Astrocyte (in vitro differentiated cells and primary cell): Measurements from ENCODE around the gene PPP2R2C. TPM values are rescaled to one million over a fixed set of nuclear protein-coding genes. Genes with fewer than 3 reads are reported as not detected.

ENCODE experiments used
- DNase-seq: peaks from one replicate; pipeline ENCODE4 v3.0.0-alpha.2; 2010; ENCODE audit warnings: low read depth
- FAIRE-seq: peaks from 2 replicates; lab custom pipeline; 2011; peaks lifted over from hg19 to GRCh38; lab: Jason Lieb, UNC
- H2AFZ ChIP-seq: 2 replicates; pipeline ENCODE4 v1.6.0; 2012; ENCODE audit warnings: low read depth, low read length, inconsistent platforms
- H3K27ac ChIP-seq: 2 replicates; pipeline ENCODE4 v1.5.1; 2011; ENCODE audit warnings: low read depth, low read length, inconsistent platforms
- H3K27me3 ChIP-seq: 2 replicates; pipeline ENCODE4 v1.6.0; 2011; ENCODE audit warnings: low read length, inconsistent platforms; ENCODE audit not compliant: insufficient read depth
- H3K36me3 ChIP-seq: 2 replicates; pipeline ENCODE4 v1.5.1; 2011; ENCODE audit warnings: low read length, inconsistent platforms; ENCODE audit not compliant: insufficient read depth
- H3K4me1 ChIP-seq: 2 replicates; pipeline ENCODE4 v1.5.1; 2011; ENCODE audit warnings: low read length, inconsistent platforms; ENCODE audit not compliant: insufficient read depth
- H3K4me2 ChIP-seq: 2 replicates; pipeline ENCODE4 v1.6.0; 2012; ENCODE audit warnings: low read length, inconsistent platforms
- H3K4me3 ChIP-seq: 2 replicates; pipeline ENCODE4 v1.5.1; 2011; ENCODE audit warnings: low read depth, mild to moderate bottlenecking, low read length, inconsistent platforms; ENCODE audit not compliant: insufficient read depth
- H3K79me2 ChIP-seq: 2 replicates; pipeline ENCODE4 v1.6.0; 2012; ENCODE audit warnings: mild to moderate bottlenecking, low read length, inconsistent platforms; ENCODE audit not compliant: insufficient read depth
- H3K9ac ChIP-seq: 2 replicates; pipeline ENCODE4 v1.6.0; 2012; ENCODE audit warnings: mild to moderate bottlenecking, low read length, inconsistent platforms
- H3K9me3 ChIP-seq: 2 replicates; pipeline ENCODE4 v1.5.1; 2012; ENCODE audit warnings: low read depth, mild to moderate bottlenecking, low read length, inconsistent platforms; ENCODE audit not compliant: insufficient read depth
- H4K20me1 ChIP-seq: 2 replicates; pipeline ENCODE4 v1.6.0; 2012; ENCODE audit warnings: low read length, inconsistent platforms; ENCODE audit not compliant: insufficient read depth
- H3K27ac Mint-ChIP-seq: one replicate; pipeline ENCODE4 v1.8.0; 2021; ENCODE audit warnings: mild to moderate bottlenecking, mixed read lengths; ENCODE audit not compliant: unreplicated experiment
- H3K27me3 Mint-ChIP-seq: one replicate; pipeline ENCODE4 v1.8.0; 2021; ENCODE audit warnings: low read depth, mixed read lengths; ENCODE audit not compliant: unreplicated experiment
- H3K36me3 Mint-ChIP-seq: one replicate; pipeline ENCODE4 v1.8.0; 2021; ENCODE audit warnings: low read depth, mixed read lengths; ENCODE audit not compliant: unreplicated experiment
- H3K4me1 Mint-ChIP-seq: one replicate; pipeline ENCODE4 v1.8.0; 2021; ENCODE audit warnings: low read depth, mixed read lengths; ENCODE audit not compliant: unreplicated experiment
- H3K4me3 Mint-ChIP-seq: one replicate; pipeline ENCODE4 v1.8.0; 2021; ENCODE audit warnings: mild to moderate bottlenecking, moderate library complexity, mixed read lengths; ENCODE audit not compliant: unreplicated experiment
- H3K9me3 Mint-ChIP-seq: one replicate; pipeline ENCODE4 v1.8.0; 2021; ENCODE audit warnings: mild to moderate bottlenecking, mixed read lengths; ENCODE audit not compliant: unreplicated experiment
- CTCF ChIP-seq: IDR thresholded peaks from 2 replicates; pipeline ENCODE4 v1.5.1; 2011; ENCODE audit warnings: low read depth, mild to moderate bottlenecking, inconsistent platforms, low read length, moderate library complexity; ENCODE audit not compliant: insufficient read depth
- EZH2 ChIP-seq: IDR thresholded peaks from 2 replicates; pipeline ENCODE4 v1.6.1; 2012; ENCODE audit warnings: mild to moderate bottlenecking, low read length, inconsistent platforms; ENCODE audit not compliant: insufficient read depth
- total RNA-seq: library from RNA; stranded (reverse); gene quantifications from 2 replicates; pipeline ENCODE4 v1.2.1, GENCODE V29; 2021

Gene PPP2R2C
- total RNA-seq, 1 donor from 2014 or later, result 1.1 TPM

- DNase-seq (no peak), FAIRE-seq (no peak)
- Histone ChIP-seq H3K9ac (no peak overlapping the region), H3K36me3 (no peaks in the 10 kb centered on the region), H3K4me2 (no peak overlapping the region), H3K27me3 (no peaks in the 10 kb centered on the region), H2AFZ (no peak overlapping the region), H3K4me1 (peaks cover 16% of the 10 kb centered on the region), H4K20me1 (no peaks in the 10 kb centered on the region), H3K79me2 (no peaks in the 10 kb centered on the region), H3K9me3 (no peaks in the 10 kb centered on the region), H3K4me3 (no peak overlapping the region), H3K27ac (no peak overlapping the region)
- no peaks in the 10 kb centered on the region for H3K9me3 Mint-ChIP-seq
- H3K27ac Mint-ChIP-seq, result no peak overlapping the region
- H3K4me1 Mint-ChIP-seq, result peaks cover 2% of the 10 kb centered on the region
- no peaks in the 10 kb centered on the region for H3K36me3 Mint-ChIP-seq
- H3K4me3 Mint-ChIP-seq, result no peak overlapping the region
- TF ChIP-seq CTCF, result no peak
- TF ChIP-seq EZH2, result no peak
- peaks cover 46% of the 10 kb centered on the region for H3K27me3 Mint-ChIP-seq
Measured at GRCh38 chr4:6322761-6323566, 149.4 kb downstream of the PPP2R2C start.

DNA sequence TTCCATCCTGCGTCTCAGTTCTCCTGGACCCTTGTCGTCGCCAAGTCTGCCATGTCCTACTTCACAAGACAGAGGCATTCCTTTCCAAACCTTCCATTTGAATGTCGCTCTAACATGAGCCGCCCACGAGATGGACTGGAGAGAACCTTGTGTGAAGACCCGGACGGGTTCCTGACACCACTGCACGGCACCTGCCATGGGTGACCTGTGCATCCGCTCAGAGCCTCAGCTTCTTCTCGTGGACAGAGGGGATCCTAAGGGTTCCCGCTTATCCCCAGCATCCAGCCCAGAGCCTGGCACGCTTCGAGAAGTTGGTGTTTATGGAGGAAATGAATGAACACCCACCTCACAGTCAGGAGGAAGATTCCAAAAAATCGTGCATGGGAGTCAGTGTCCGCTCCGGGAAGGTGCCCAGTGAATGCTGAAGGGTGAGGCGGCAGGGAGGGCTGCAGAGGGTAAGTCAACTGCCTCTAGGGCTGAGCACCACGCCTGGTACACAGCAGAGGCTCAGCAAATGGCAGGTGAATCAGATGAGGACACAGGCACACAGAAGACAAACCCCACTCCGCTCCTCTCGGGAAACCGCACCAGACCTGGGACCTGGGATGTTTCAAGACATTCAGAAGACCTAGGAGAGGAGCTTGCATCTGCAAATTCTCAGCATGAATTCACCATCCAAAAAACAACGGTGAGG, 150.2 kb downstream of the PPP2R2C start:
- H3K4me1 Mint-ChIP-seq, result peaks cover 2% of the 10 kb centered on the region
- no peak for DNase-seq
- no peak overlapping the region for H3K4me3 Mint-ChIP-seq
- Histone ChIP-seq H3K4me2 (no peak overlapping the region), H3K36me3 (no peaks in the 10 kb centered on the region), H3K9ac (no peak overlapping the region), H3K27ac (no peak overlapping the region), H3K27me3 (no peaks in the 10 kb centered on the region), H3K4me1 (peaks cover 16% of the 10 kb centered on the region), H3K79me2 (no peaks in the 10 kb centered on the region), H3K9me3 (no peaks in the 10 kb centered on the region), H4K20me1 (no peaks in the 10 kb centered on the region), H3K4me3 (no peak overlapping the region), H2AFZ (no peak overlapping the region)
- H3K27me3 Mint-ChIP-seq, result peaks cover 43% of the 10 kb centered on the region
- TF ChIP-seq EZH2 (no peak), CTCF (no peak)
- H3K9me3 Mint-ChIP-seq, result peaks cover 3% of the 10 kb centered on the region
- no peak overlapping the region for H3K27ac Mint-ChIP-seq
- H3K36me3 Mint-ChIP-seq, result no peaks in the 10 kb centered on the region
- no peak for FAIRE-seq
